H1 (cell line): ENCODE results near the gene RNF186. TPM values are rescaled to one million over a fixed set of nuclear protein-coding genes. Genes with fewer than 3 reads are reported as not detected.

Experiments
- GABPA ChIP-seq: IDR thresholded peaks from 2 replicates; pipeline ENCODE4 v1.6.1; 2011; ENCODE audit warnings: mild to moderate bottlenecking, low read length, moderate library complexity, borderline replicate concordance; ENCODE audit not compliant: insufficient read depth
- RNF2 ChIP-seq: fragments of 200-900, 300-1000 bp; sonication (generic); IDR thresholded peaks from 2 replicates; pipeline ENCODE4 v1.7.1; 2016; ENCODE audit warnings: borderline replicate concordance, low read depth, mild to moderate bottlenecking, antibody characterized with exemption, low read length; ENCODE audit not compliant: poor library complexity, severe bottlenecking; ENCODE audit errors: missing control alignments
- RXRA ChIP-seq: IDR thresholded peaks from 2 replicates; pipeline ENCODE4 v1.6.1; 2011; ENCODE audit warnings: low read depth, mild to moderate bottlenecking, low read length, moderate library complexity; ENCODE audit not compliant: insufficient read depth
- TCF12 ChIP-seq: IDR thresholded peaks from 2 replicates; pipeline ENCODE4 v1.6.1; 2011; ENCODE audit warnings: low read depth, mild to moderate bottlenecking, low read length
- polyA plus RNA-seq, 7 experiments: library from polyadenylated mRNA; depleted of rRNA in 3 of 7; stranded (reverse) in 5 of 7; unstranded in 2 of 7; fragments of >200 nt in 5 of 7; fragments of 200-250 nt in 2 of 7; gene quantifications; 1 replicate in 5 of 7; 2 replicates in 1 of 7; 4 replicates in 1 of 7; pipeline versions ENCODE4 v1.2.1 to v1.2.3, GENCODE V29; 2011 to 2013; ENCODE audit warnings: missing spikeins in 2 of 7, mixed read lengths in 2 of 7
- total RNA-seq: library from RNA; stranded (reverse); fragmentation: NEBNext Ultra II Directional; extraction: Animal tissue kit (Norgen Biotek cat#: 25700); gene quantifications from 2 replicates; pipeline ENCODE4 v1.2.1, GENCODE V29; 2021
- TF ChIP-seq, protein P1 (sequence below): fragments of 300-600 bp; sonication (generic); IDR thresholded peaks from 2 replicates; pipeline ENCODE4 v1.7.1; 2012; ENCODE audit warnings: low read length, moderate library complexity, mild to moderate bottlenecking, inconsistent platforms; ENCODE audit not compliant: insufficient replicate concordance

The RNF186 gene
- total and polyA plus RNA-seq, 2 of the 8 experiments (the other 6 are each of a cell fraction or from before 2014, with no cell fraction given), result not detected

DNA sequence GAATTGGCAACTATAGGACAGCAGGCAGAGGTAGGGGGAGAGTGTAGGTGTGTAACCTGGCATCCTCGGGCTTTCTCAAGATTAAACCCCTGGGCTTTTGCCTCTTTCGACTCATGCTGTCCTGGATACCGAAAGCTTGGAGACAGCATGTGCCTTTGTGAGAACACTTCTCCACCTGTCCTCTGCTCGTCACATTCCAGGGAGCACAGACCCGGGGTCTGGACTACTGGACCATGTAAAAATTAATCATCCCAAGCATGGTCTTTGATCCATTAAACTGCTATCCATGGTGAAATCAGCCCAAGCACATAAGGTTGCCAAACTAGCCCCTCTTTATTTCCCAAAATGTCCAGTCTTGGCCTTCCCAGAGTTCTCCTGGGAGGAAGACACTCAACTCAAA lies 9.0 kb upstream of the RNF186 start (continued):
- TF ChIP-seq, protein P1, sequence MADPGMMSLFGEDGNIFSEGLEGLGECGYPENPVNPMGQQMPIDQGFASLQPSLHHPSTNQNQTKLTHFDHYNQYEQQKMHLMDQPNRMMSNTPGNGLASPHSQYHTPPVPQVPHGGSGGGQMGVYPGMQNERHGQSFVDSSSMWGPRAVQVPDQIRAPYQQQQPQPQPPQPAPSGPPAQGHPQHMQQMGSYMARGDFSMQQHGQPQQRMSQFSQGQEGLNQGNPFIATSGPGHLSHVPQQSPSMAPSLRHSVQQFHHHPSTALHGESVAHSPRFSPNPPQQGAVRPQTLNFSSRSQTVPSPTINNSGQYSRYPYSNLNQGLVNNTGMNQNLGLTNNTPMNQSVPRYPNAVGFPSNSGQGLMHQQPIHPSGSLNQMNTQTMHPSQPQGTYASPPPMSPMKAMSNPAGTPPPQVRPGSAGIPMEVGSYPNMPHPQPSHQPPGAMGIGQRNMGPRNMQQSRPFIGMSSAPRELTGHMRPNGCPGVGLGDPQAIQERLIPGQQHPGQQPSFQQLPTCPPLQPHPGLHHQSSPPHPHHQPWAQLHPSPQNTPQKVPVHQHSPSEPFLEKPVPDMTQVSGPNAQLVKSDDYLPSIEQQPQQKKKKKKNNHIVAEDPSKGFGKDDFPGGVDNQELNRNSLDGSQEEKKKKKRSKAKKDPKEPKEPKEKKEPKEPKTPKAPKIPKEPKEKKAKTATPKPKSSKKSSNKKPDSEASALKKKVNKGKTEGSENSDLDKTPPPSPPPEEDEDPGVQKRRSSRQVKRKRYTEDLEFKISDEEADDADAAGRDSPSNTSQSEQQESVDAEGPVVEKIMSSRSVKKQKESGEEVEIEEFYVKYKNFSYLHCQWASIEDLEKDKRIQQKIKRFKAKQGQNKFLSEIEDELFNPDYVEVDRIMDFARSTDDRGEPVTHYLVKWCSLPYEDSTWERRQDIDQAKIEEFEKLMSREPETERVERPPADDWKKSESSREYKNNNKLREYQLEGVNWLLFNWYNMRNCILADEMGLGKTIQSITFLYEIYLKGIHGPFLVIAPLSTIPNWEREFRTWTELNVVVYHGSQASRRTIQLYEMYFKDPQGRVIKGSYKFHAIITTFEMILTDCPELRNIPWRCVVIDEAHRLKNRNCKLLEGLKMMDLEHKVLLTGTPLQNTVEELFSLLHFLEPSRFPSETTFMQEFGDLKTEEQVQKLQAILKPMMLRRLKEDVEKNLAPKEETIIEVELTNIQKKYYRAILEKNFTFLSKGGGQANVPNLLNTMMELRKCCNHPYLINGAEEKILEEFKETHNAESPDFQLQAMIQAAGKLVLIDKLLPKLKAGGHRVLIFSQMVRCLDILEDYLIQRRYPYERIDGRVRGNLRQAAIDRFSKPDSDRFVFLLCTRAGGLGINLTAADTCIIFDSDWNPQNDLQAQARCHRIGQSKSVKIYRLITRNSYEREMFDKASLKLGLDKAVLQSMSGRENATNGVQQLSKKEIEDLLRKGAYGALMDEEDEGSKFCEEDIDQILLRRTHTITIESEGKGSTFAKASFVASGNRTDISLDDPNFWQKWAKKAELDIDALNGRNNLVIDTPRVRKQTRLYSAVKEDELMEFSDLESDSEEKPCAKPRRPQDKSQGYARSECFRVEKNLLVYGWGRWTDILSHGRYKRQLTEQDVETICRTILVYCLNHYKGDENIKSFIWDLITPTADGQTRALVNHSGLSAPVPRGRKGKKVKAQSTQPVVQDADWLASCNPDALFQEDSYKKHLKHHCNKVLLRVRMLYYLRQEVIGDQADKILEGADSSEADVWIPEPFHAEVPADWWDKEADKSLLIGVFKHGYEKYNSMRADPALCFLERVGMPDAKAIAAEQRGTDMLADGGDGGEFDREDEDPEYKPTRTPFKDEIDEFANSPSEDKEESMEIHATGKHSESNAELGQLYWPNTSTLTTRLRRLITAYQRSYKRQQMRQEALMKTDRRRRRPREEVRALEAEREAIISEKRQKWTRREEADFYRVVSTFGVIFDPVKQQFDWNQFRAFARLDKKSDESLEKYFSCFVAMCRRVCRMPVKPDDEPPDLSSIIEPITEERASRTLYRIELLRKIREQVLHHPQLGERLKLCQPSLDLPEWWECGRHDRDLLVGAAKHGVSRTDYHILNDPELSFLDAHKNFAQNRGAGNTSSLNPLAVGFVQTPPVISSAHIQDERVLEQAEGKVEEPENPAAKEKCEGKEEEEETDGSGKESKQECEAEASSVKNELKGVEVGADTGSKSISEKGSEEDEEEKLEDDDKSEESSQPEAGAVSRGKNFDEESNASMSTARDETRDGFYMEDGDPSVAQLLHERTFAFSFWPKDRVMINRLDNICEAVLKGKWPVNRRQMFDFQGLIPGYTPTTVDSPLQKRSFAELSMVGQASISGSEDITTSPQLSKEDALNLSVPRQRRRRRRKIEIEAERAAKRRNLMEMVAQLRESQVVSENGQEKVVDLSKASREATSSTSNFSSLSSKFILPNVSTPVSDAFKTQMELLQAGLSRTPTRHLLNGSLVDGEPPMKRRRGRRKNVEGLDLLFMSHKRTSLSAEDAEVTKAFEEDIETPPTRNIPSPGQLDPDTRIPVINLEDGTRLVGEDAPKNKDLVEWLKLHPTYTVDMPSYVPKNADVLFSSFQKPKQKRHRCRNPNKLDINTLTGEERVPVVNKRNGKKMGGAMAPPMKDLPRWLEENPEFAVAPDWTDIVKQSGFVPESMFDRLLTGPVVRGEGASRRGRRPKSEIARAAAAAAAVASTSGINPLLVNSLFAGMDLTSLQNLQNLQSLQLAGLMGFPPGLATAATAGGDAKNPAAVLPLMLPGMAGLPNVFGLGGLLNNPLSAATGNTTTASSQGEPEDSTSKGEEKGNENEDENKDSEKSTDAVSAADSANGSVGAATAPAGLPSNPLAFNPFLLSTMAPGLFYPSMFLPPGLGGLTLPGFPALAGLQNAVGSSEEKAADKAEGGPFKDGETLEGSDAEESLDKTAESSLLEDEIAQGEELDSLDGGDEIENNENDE, result no peak
- TF ChIP-seq RNF2 (no peak), TCF12 (no peak), RXRA (no peak), GABPA (no peak)
